Measurements from ENCODE around the gene RUNX2.
"Not testable (repeated sequence)": the region's sequence is repeated elsewhere in the genome, so short reads cannot be mapped to it uniquely, and the experiment has no call there.

GRCh38 chr6:45673167-45673566 lies 345.0 kb downstream of the RUNX2 start:
- not testable (repeated sequence) for TF ChIP-seq MAX (IDR thresholded peaks at IDR 0.05); CTCF (IDR thresholded peaks at IDR 0.05; ENCODE audit: low read depth, low read length, missing input control); TAF1 (conservative IDR thresholded peaks at IDR 0.05); RXRA (IDR thresholded peaks at IDR 0.05); JUND (IDR thresholded peaks at IDR 0.05); REST (IDR thresholded peaks at IDR 0.05); GABPA (IDR thresholded peaks at IDR 0.05 in 1 of 2, conservative IDR thresholded peaks at IDR 0.05 in 1 of 2); NR2F2 (IDR thresholded peaks at IDR 0.05); EGR1 (IDR thresholded peaks at IDR 0.05; ENCODE audit: low read depth in 2 of 2); RAD21 (IDR thresholded peaks at IDR 0.05); ATF3 (IDR thresholded peaks at IDR 0.05); ZBTB33 (IDR thresholded peaks at IDR 0.05)

Data from liver (tissue), 3 donors.